Stromal cell of bone marrow (primary cell): Measurements from ENCODE around the gene ZKSCAN2.
A peak's percentile ranks its signal among the peaks of the same experiment; 100 is the strongest.

Experiments
- DNase-seq: peaks from one replicate; pipeline ENCODE4 v3.0.0-alpha.2; 2012; ENCODE audit warnings: low read depth

Gene ZKSCAN2

GRCh38 chr16:25223964-25224363 lies 33.7 kb downstream of the ZKSCAN2 start:
- no peak for DNase-seq

GRCh38 chr16:25222959-25223358 lies 34.7 kb downstream of the ZKSCAN2 start:
- no peak for DNase-seq

GRCh38 chr16:25219070-25219737 lies 38.4 kb downstream of the ZKSCAN2 start:
- DNase-seq: no peak

- DNase-seq: no peak
These were observed 39.7 kb downstream of the ZKSCAN2 start for GRCh38 chr16:25217921-25218320.

- no peak for DNase-seq
These were observed 40.5 kb downstream of the ZKSCAN2 start for GRCh38 chr16:25217112-25217511.

GRCh38 chr16:25213709-25214397 lies 43.8 kb downstream of the ZKSCAN2 start:
- DNase-seq: no peak

GRCh38 chr16:25212636-25213035 lies 45.0 kb downstream of the ZKSCAN2 start:
- DNase-seq: no peak

- DNase-seq: peak; percentile 60
These were observed 46.9 kb downstream of the ZKSCAN2 start for GRCh38 chr16:25210758-25211157.

- DNase-seq: no peak
These were observed 58.2 kb downstream of the ZKSCAN2 start for GRCh38 chr16:25199457-25199856.

- DNase-seq: no peak
These were observed 59.6 kb downstream of the ZKSCAN2 start for GRCh38 chr16:25198021-25198420.

- DNase-seq: no peak
These were observed 63.3 kb downstream of the ZKSCAN2 start for GRCh38 chr16:25194273-25194878.

GRCh38 chr16:25192096-25192495 lies 65.5 kb downstream of the ZKSCAN2 start:
- no peak for DNase-seq

- DNase-seq: no peak
These were observed 68.3 kb downstream of the ZKSCAN2 start for GRCh38 chr16:25189305-25189704.

GRCh38 chr16:25187491-25187795 lies 70.2 kb downstream of the ZKSCAN2 start:
- no peak for DNase-seq
